WTC11 (cell line): ENCODE results near the gene ANKRD13D.

Source experiments
- NFYB ChIP-seq: sonication (generic); formaldehyde crosslinking; conservative IDR thresholded peaks from 2 replicates; pipeline ENCODE4 v1.8.0; 2022; ENCODE audit warnings: low read depth, missing genetic modification reagents
- TF ChIP-seq, protein P1 (sequence below): fragments of 200-600 bp; IDR thresholded peaks from 2 replicates; pipeline ENCODE4 v1.8.0; 2022; ENCODE audit warnings: antibody characterized with exemption

DNA sequence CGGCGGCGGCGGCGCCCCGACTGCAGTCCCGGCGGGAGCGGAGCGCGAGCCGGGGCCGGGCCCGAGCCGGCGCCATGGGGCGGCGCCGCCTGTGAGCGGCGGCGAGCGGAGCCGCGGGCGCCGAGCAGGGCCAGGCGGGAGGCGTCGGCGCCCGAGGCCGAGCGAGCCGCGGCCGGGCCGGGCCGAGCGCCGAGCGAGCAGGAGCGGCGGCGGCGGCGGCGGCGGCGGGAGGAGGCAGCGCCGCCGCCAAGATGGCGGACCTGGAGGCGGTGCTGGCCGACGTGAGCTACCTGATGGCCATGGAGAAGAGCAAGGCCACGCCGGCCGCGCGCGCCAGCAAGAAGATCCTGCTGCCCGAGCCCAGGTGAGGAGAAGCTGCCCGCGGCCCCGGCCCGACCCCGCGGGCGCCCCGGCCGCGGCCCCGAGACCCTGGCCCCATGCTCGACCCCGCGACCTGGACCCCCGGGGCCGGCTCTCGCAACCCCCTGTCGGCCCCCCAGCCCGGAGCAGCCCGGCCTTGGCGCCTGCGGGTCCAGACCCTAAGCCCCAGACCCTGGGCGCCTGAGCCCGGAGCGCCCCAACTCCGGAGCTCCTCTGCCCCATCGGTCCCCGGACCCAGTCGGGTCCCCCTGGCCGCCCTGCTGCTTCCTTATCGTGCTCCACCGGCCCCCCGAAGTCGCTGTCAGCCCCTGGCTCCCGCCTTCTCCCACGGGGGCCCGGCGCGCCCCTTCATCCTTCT lies 22.5 kb upstream of the ANKRD13D start, which contains the start of gene GRK2:
- TF ChIP-seq NFYB (CRISPR knock-in tag) = no peak
- TF ChIP-seq, protein P1, sequence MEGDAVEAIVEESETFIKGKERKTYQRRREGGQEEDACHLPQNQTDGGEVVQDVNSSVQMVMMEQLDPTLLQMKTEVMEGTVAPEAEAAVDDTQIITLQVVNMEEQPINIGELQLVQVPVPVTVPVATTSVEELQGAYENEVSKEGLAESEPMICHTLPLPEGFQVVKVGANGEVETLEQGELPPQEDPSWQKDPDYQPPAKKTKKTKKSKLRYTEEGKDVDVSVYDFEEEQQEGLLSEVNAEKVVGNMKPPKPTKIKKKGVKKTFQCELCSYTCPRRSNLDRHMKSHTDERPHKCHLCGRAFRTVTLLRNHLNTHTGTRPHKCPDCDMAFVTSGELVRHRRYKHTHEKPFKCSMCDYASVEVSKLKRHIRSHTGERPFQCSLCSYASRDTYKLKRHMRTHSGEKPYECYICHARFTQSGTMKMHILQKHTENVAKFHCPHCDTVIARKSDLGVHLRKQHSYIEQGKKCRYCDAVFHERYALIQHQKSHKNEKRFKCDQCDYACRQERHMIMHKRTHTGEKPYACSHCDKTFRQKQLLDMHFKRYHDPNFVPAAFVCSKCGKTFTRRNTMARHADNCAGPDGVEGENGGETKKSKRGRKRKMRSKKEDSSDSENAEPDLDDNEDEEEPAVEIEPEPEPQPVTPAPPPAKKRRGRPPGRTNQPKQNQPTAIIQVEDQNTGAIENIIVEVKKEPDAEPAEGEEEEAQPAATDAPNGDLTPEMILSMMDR = no peak
